ENCODE data around the gene HPN. TPM values are rescaled to one million over a fixed set of nuclear protein-coding genes. Genes with fewer than 3 reads are reported as not detected.
"Not testable (repeated sequence)": the region's sequence is repeated elsewhere in the genome, so short reads cannot be mapped to it uniquely, and the experiment has no call there.

The HPN gene
- polyA plus RNA-seq, 2 donors: 0.04 to 0.16 TPM

GRCh38 chr19:35025969-35026368 is 15.6 kb upstream of the HPN start:
- H3K36me3 ChIP-seq (ENCODE audit: control insufficient read depth in 2 of 2, insufficient read depth in 2 of 2, low read length in 1 of 2): peaks cover 7 to 40% of the 10 kb centered on the region in 2 donors
- H3K9me3 ChIP-seq (ENCODE audit: control insufficient read depth in 2 of 2, insufficient read depth in 1 of 2, low read depth in 1 of 2, low read length in 1 of 2): no peaks in the 10 kb centered on the region
- H3K4me1 ChIP-seq (ENCODE audit: control insufficient read depth in 2 of 2, insufficient read depth in 2 of 2, low read length in 1 of 2): peaks cover 0 to 5% of the 10 kb centered on the region in 2 donors
- no peak overlapping the region for H3K4me3 ChIP-seq (ENCODE audit: low read depth in 1 of 2, low read length in 2 of 2)
- no peaks in the 10 kb centered on the region for H3K27me3 ChIP-seq (ENCODE audit: control insufficient read depth in 1 of 2, insufficient read depth in 2 of 2, low read length in 2 of 2)
- no peak overlapping the region for H3K27ac ChIP-seq (ENCODE audit: low read depth in 2 of 2, low read length in 1 of 2)
- WGBS, 2 donors: 89 to 92% methylated on average over 21 of the region's 21 CpGs

- WGBS, 2 donors: 79 to 83% methylated on average over 6 of the region's 6 CpGs
- no peak overlapping the region for H3K4me3 ChIP-seq (ENCODE audit: low read depth in 1 of 2, low read length in 2 of 2)
- H3K27me3 ChIP-seq (ENCODE audit: control insufficient read depth in 1 of 2, insufficient read depth in 2 of 2, low read length in 2 of 2): no peaks in the 10 kb centered on the region
- no peak overlapping the region for H3K27ac ChIP-seq (ENCODE audit: low read depth in 2 of 2, low read length in 1 of 2)
- peaks cover 7 to 35% of the 10 kb centered on the region in 2 donors for H3K36me3 ChIP-seq (ENCODE audit: control insufficient read depth in 2 of 2, insufficient read depth in 2 of 2, low read length in 1 of 2)
- no peaks in the 10 kb centered on the region for H3K9me3 ChIP-seq (ENCODE audit: control insufficient read depth in 2 of 2, insufficient read depth in 1 of 2, low read depth in 1 of 2, low read length in 1 of 2)
- peaks cover 0 to 5% of the 10 kb centered on the region in 2 donors for H3K4me1 ChIP-seq (ENCODE audit: control insufficient read depth in 2 of 2, insufficient read depth in 2 of 2, low read length in 1 of 2)
Observed at GRCh38 chr19:35026418-35026817, 15.1 kb upstream of the HPN start.

GRCh38 chr19:35027009-35027408 is 14.5 kb upstream of the HPN start:
- 89 to 91% methylated on average over 8 of the region's 8 CpGs for WGBS, 2 donors
- peaks cover 0 to 5% of the 10 kb centered on the region in 2 donors for H3K4me1 ChIP-seq (ENCODE audit: control insufficient read depth in 2 of 2, insufficient read depth in 2 of 2, low read length in 1 of 2)
- H3K36me3 ChIP-seq (ENCODE audit: control insufficient read depth in 2 of 2, insufficient read depth in 2 of 2, low read length in 1 of 2): peaks cover 7 to 30% of the 10 kb centered on the region in 2 donors

GRCh38 chr19:35027851-35028599 is 13.5 kb upstream of the HPN start:
- Histone ChIP-seq H3K36me3 (ENCODE audit: control insufficient read depth in 2 of 2, insufficient read depth in 2 of 2, low read length in 1 of 2) (peaks cover 7 to 22% of the 10 kb centered on the region in 2 donors), H3K9me3 (ENCODE audit: control insufficient read depth in 2 of 2, insufficient read depth in 1 of 2, low read depth in 1 of 2, low read length in 1 of 2) (no peaks in the 10 kb centered on the region), H3K27me3 (ENCODE audit: control insufficient read depth in 1 of 2, insufficient read depth in 2 of 2, low read length in 2 of 2) (no peaks in the 10 kb centered on the region), H3K27ac (ENCODE audit: low read depth in 2 of 2, low read length in 1 of 2) (no peak overlapping the region), H3K4me1 (ENCODE audit: control insufficient read depth in 2 of 2, insufficient read depth in 2 of 2, low read length in 1 of 2) (peaks cover 0 to 5% of the 10 kb centered on the region in 2 donors), H3K4me3 (ENCODE audit: low read depth in 1 of 2, low read length in 2 of 2) (no peak overlapping the region)
- 74 to 80% methylated on average over 7 of the region's 7 CpGs for WGBS, 2 donors

More at GRCh38 chr19:35027009-35027408, 14.5 kb upstream of the HPN start:
- Histone ChIP-seq H3K27me3 (ENCODE audit: control insufficient read depth in 1 of 2, insufficient read depth in 2 of 2, low read length in 2 of 2) (no peaks in the 10 kb centered on the region), H3K9me3 (ENCODE audit: control insufficient read depth in 2 of 2, insufficient read depth in 1 of 2, low read depth in 1 of 2, low read length in 1 of 2) (no peaks in the 10 kb centered on the region), H3K4me3 (ENCODE audit: low read depth in 1 of 2, low read length in 2 of 2) (no peak overlapping the region), H3K27ac (ENCODE audit: low read depth in 2 of 2, low read length in 1 of 2) (no peak overlapping the region)

GRCh38 chr19:35028600-35028885 is 13.0 kb upstream of the HPN start:
- not testable (repeated sequence) for H3K27ac ChIP-seq (ENCODE audit: low read depth in 2 of 2, low read length in 1 of 2); H3K9me3 ChIP-seq (ENCODE audit: control insufficient read depth in 2 of 2, insufficient read depth in 1 of 2, low read depth in 1 of 2, low read length in 1 of 2); H3K4me1 ChIP-seq (ENCODE audit: control insufficient read depth in 2 of 2, insufficient read depth in 2 of 2, low read length in 1 of 2); H3K4me3 ChIP-seq (ENCODE audit: low read depth in 1 of 2, low read length in 2 of 2); H3K27me3 ChIP-seq (ENCODE audit: control insufficient read depth in 1 of 2, insufficient read depth in 2 of 2, low read length in 2 of 2)
- WGBS, 2 donors: 76 to 92% methylated on average over 3 of the region's 3 CpGs
- H3K36me3 ChIP-seq (ENCODE audit: control insufficient read depth in 2 of 2, insufficient read depth in 2 of 2, low read length in 1 of 2): peaks cover 7 to 17% of the 10 kb centered on the region in 2 donors

GRCh38 chr19:35029275-35029736 is 12.2 kb upstream of the HPN start:
- not testable (repeated sequence) for H3K27me3 ChIP-seq (ENCODE audit: control insufficient read depth in 1 of 2, insufficient read depth in 2 of 2, low read length in 2 of 2); H3K9me3 ChIP-seq (ENCODE audit: control insufficient read depth in 2 of 2, insufficient read depth in 1 of 2, low read depth in 1 of 2, low read length in 1 of 2); H3K4me3 ChIP-seq (ENCODE audit: low read depth in 1 of 2, low read length in 2 of 2); H3K27ac ChIP-seq (ENCODE audit: low read depth in 2 of 2, low read length in 1 of 2); H3K4me1 ChIP-seq (ENCODE audit: control insufficient read depth in 2 of 2, insufficient read depth in 2 of 2, low read length in 1 of 2)
- 70 to 74% methylated on average over 11 of the region's 11 CpGs for WGBS, 2 donors
- peaks cover 7 to 13% of the 10 kb centered on the region in 2 donors for H3K36me3 ChIP-seq (ENCODE audit: control insufficient read depth in 2 of 2, insufficient read depth in 2 of 2, low read length in 1 of 2)

- H3K27ac ChIP-seq (ENCODE audit: low read depth in 2 of 2, low read length in 1 of 2): no peak overlapping the region
- peaks cover 7 to 16% of the 10 kb centered on the region in 2 donors for H3K36me3 ChIP-seq (ENCODE audit: control insufficient read depth in 2 of 2, insufficient read depth in 2 of 2, low read length in 1 of 2)
- no peaks in the 10 kb centered on the region for H3K9me3 ChIP-seq (ENCODE audit: control insufficient read depth in 2 of 2, insufficient read depth in 1 of 2, low read depth in 1 of 2, low read length in 1 of 2)
- no peaks in the 10 kb centered on the region for H3K27me3 ChIP-seq (ENCODE audit: control insufficient read depth in 1 of 2, insufficient read depth in 2 of 2, low read length in 2 of 2)
- peak overlapping the region; percentile 28 to 49 for H3K4me3 ChIP-seq (ENCODE audit: low read depth in 1 of 2, low read length in 2 of 2)
- H3K4me1 ChIP-seq (ENCODE audit: control insufficient read depth in 2 of 2, insufficient read depth in 2 of 2, low read length in 1 of 2): peaks cover 5% of the 10 kb centered on the region in 2 donors
- 13 to 15% methylated on average over 11 of the region's 11 CpGs for WGBS, 2 donors
Observed at GRCh38 chr19:35029737-35030256, 11.7 kb upstream of the HPN start.

GRCh38 chr19:35030257-35031071 is 11.1 kb upstream of the HPN start, which contains the start of gene SCN1B:
TSS of gene SCN1B (plus strand) at chr19:35030470. CDS start at chr19:35030821, 351 bp downstream.
- peaks cover 5% of the 10 kb centered on the region in 2 donors for H3K4me1 ChIP-seq (ENCODE audit: control insufficient read depth in 2 of 2, insufficient read depth in 2 of 2, low read length in 1 of 2)
- H3K36me3 ChIP-seq (ENCODE audit: control insufficient read depth in 2 of 2, insufficient read depth in 2 of 2, low read length in 1 of 2): peaks cover 7 to 16% of the 10 kb centered on the region in 2 donors
- WGBS, 2 donors: 1% methylated on average over 65 to 118 of the region's 118 CpGs
- H3K27me3 ChIP-seq (ENCODE audit: control insufficient read depth in 1 of 2, insufficient read depth in 2 of 2, low read length in 2 of 2): no peaks in the 10 kb centered on the region
- H3K9me3 ChIP-seq (ENCODE audit: control insufficient read depth in 2 of 2, insufficient read depth in 1 of 2, low read depth in 1 of 2, low read length in 1 of 2): no peaks in the 10 kb centered on the region
- H3K4me3 ChIP-seq (ENCODE audit: low read depth in 1 of 2, low read length in 2 of 2): peak within 1 kb of the TSS; percentile 31 to 49
- no peak within 1 kb of the TSS for H3K27ac ChIP-seq (ENCODE audit: low read depth in 2 of 2, low read length in 1 of 2)

- Histone ChIP-seq H3K27me3 (ENCODE audit: control insufficient read depth in 1 of 2, insufficient read depth in 2 of 2, low read length in 2 of 2) (no peaks in the 10 kb centered on the region), H3K9me3 (ENCODE audit: control insufficient read depth in 2 of 2, insufficient read depth in 1 of 2, low read depth in 1 of 2, low read length in 1 of 2) (no peaks in the 10 kb centered on the region), H3K27ac (ENCODE audit: low read depth in 2 of 2, low read length in 1 of 2) (no peak overlapping the region), H3K4me1 (ENCODE audit: control insufficient read depth in 2 of 2, insufficient read depth in 2 of 2, low read length in 1 of 2) (peaks cover 5% of the 10 kb centered on the region in 2 donors), H3K36me3 (ENCODE audit: control insufficient read depth in 2 of 2, insufficient read depth in 2 of 2, low read length in 1 of 2) (peaks cover 0 to 9% of the 10 kb centered on the region in 2 donors), H3K4me3 (ENCODE audit: low read depth in 1 of 2, low read length in 2 of 2) (peak overlapping the region; percentile 31 to 49)
- 8 to 10% methylated on average over 30 to 31 of the region's 31 CpGs for WGBS, 2 donors
Observed at GRCh38 chr19:35031072-35031881, 10.2 kb upstream of the HPN start.

Data from esophagus (tissue), 2 donors.